Measurements from ENCODE around the gene IL27RA.
A peak's percentile ranks its signal among the peaks of the same experiment; 100 is the strongest.

GRCh38 chr19:14004619-14005348 is 26.8 kb upstream of the IL27RA start:
- TF ChIP-seq CTCF (IDR thresholded peaks at IDR 0.05) (no peak), POLR2A (IDR thresholded peaks at IDR 0.05) (peak in 1 of 2 donors; percentile 19)

Measured in adrenal gland (tissue), 5 donors.